A549 treated with AZD2906 at 1 μM for 4 hours (cell line): ENCODE results near the gene C1QTNF3. TPM values are rescaled to one million over a fixed set of nuclear protein-coding genes. Genes with fewer than 3 reads are reported as not detected.

ENCODE experiments used
- total RNA-seq: library from RNA; stranded (reverse); fragments of 200-300 nt; extraction: Qiagen RNA extraction; gene quantifications from 5 replicates; pipeline ENCODE4 v1.2.3, GENCODE V29; 2022

The C1QTNF3 gene, protein sequence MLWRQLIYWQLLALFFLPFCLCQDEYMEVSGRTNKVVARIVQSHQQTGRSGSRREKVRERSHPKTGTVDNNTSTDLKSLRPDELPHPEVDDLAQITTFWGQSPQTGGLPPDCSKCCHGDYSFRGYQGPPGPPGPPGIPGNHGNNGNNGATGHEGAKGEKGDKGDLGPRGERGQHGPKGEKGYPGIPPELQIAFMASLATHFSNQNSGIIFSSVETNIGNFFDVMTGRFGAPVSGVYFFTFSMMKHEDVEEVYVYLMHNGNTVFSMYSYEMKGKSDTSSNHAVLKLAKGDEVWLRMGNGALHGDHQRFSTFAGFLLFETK
- 0.11 to 0.20 TPM (median 0.18 TPM) in 5 replicates for total RNA-seq

DNA sequence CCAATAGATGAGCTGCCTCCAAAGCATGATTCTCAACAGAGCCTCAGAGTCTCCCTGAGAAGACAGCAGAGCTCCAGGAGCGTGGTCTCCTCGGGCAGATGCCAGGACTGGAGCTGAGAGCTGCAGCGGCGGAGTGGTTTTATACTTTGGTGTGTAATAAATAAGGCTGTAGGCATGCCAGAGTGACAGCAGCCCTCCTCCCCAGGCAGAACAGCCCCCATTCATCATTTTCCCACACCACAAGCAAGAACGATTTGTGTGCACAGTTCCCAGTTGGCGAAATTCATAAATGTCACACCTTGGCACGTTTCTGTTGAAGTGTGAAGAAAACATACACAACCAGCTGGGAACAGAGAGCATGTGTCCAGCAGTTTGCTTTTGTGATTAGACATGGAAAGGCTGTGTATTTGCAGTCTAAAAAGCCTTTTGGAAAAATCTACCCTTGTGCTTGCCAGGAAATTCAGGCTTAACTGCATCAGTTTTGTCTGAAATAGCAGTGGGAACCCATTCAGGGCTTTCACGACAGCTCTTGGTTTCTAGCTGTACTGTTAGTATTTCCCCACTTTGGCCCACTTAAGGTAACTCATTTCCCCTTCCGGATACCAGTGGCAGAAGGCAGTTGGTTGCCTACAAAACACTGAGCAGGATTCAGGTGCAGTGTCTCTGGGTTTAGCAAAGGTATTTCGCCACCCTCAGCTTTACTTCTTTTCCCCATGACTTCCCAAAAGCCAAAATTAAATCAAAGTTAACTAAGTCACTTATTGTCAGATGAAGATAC, at the start of gene C1QTNF3:
Gene C1QTNF3 (minus strand): TSS at position 115 of the 778 bp plus-strand sequence. CDS start 88 bp downstream, at position 27.

DNA sequence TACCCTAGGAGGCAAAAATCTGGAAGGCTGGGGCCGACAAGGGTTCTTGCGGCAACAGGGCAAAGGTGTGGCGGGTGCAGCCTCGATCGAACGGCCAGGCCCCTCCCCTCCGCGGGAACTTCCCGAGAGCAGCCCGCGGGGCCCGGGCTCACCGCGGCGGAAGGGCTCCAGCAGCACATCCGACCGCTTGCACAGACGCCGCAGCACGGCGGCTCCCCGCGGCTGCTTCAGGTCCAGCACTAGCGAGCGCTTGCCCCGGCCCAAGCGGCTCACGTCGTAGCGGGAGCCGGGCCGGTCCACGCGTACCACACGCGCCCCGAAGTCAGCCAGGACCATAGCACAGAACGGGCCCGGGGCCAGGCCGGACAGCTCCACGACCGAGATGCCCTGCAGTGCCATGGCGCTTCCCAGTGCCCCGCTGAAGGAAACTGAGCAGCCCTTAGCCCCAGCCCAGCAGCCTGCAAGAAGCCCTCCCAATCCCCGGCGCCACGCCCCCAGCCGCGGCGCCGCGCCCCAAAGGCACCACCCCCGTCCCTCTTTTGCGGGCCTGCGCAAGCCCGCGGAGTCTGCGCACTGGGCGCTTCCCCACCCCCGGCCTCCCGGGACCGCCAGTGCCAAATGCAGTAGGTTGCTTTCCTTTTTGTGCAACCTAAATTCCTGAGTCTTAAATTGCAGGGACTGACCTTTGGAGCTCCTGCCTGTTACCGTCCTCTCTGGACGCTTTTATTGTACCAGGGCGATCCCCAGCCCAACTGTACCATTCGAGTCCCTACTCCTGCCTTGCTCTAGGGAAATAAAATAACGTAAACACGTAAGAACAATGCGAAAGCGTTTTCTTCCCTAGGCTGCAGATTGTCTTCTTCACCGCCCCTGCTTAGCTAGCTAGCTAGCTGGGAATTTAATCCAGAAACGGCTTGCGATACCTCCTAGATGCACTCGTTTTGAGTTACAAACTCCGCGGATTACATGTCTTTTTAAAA, 35.1 kb downstream of the C1QTNF3 start, which contains the start of gene AMACR:
Gene AMACR (minus strand): TSS at position 430 of the 980 bp plus-strand sequence. CDS start 31 bp downstream, at position 399.

DNA sequence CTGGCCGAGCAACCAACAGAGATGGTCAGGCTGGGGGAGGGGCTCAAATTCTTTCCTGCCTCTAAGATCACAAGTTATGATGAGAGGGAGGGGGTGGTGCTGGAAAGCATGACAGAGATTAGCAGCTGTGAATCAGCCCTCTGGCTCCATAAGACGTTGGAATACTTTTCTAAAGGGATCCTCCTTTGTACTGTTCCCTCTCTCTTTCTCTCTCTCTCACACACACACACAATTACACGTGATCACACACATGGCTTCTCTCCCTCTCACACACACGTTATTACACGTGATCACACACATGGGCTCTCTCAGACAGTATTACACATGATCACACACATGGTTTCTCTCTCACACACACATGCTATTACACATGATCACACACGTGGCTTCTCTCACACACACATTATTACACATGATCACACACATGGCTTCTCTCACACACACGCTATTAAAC, 58.3 kb downstream of the C1QTNF3 start, which contains the start of gene SLC45A2:
Gene SLC45A2 (minus strand): TSS at position 23 of the 454 bp plus-strand sequence. CDS start 110 bp downstream, outside the sequence.

Other genes with a start within 250 kb of the C1QTNF3 start
- gene ADAMTS12, start 151.2 kb downstream of the C1QTNF3 start, total RNA-seq: 5.5 to 7.2 TPM (median 7.0 TPM) in 5 replicates
- gene RXFP3, start 106.8 kb downstream of the C1QTNF3 start, total RNA-seq: not detected in 5 replicates
- not detected in 5 replicates for gene SLC45A2, start 58.5 kb downstream of the C1QTNF3 start, total RNA-seq
- 14.1 to 17.7 TPM (median 15.9 TPM) in 5 replicates for gene AMACR, start 35.2 kb downstream of the C1QTNF3 start, total RNA-seq